IPS-18a (cell line): Measurements from ENCODE around the gene SYNC.
A peak's percentile ranks its signal among the peaks of the same experiment; 100 is the strongest.
"Not testable (repeated sequence)": the region's sequence is repeated elsewhere in the genome, so short reads cannot be mapped to it uniquely, and the experiment has no call there.

Experiments
- H3K27ac ChIP-seq: one replicate; pipeline ENCODE4 v1.5.1; 2013; ENCODE audit warnings: low read length
- H3K27me3 ChIP-seq: one replicate; pipeline ENCODE4 v1.6.1; 2013; ENCODE audit warnings: mild to moderate bottlenecking, low read length; ENCODE audit not compliant: control insufficient read depth, insufficient read depth
- H3K36me3 ChIP-seq: one replicate; pipeline ENCODE4 v1.6.1; 2013; ENCODE audit warnings: low read depth, low read length; ENCODE audit not compliant: control insufficient read depth
- H3K4me1 ChIP-seq: one replicate; pipeline ENCODE4 v1.6.1; 2013; ENCODE audit warnings: low read depth, low read length; ENCODE audit not compliant: control insufficient read depth
- H3K4me3 ChIP-seq: one replicate; pipeline ENCODE4 v1.5.1; 2013; ENCODE audit warnings: low read length
- H3K9ac ChIP-seq: one replicate; pipeline ENCODE4 v1.6.1; 2013; ENCODE audit warnings: mild to moderate bottlenecking, low read length, moderate library complexity
- H3K9me3 ChIP-seq: one replicate; pipeline ENCODE4 v1.6.1; 2013; ENCODE audit warnings: low read depth, low read length; ENCODE audit not compliant: control insufficient read depth

Gene SYNC

GRCh38 chr1:32718036-32718435, 15.5 kb upstream of the SYNC start:
- no peaks in the 10 kb centered on the region for H3K9me3 ChIP-seq
- no peaks in the 10 kb centered on the region for H3K36me3 ChIP-seq
- peaks cover 11% of the 10 kb centered on the region for H3K4me1 ChIP-seq
- no peak overlapping the region for H3K9ac ChIP-seq
- no peak overlapping the region for H3K4me3 ChIP-seq
- H3K27ac ChIP-seq = no peak overlapping the region
- H3K27me3 ChIP-seq = no peaks in the 10 kb centered on the region

- Histone ChIP-seq H3K9me3 (no peaks in the 10 kb centered on the region), H3K36me3 (no peaks in the 10 kb centered on the region), H3K9ac (no peak overlapping the region), H3K4me3 (no peak overlapping the region), H3K4me1 (peaks cover 11% of the 10 kb centered on the region), H3K27me3 (no peaks in the 10 kb centered on the region), H3K27ac (no peak overlapping the region)
Measured at GRCh38 chr1:32717503-32717902, 14.9 kb upstream of the SYNC start.

- Histone ChIP-seq H3K4me3 (peak overlapping the region; percentile 18), H3K27me3 (no peaks in the 10 kb centered on the region), H3K27ac (peak overlapping the region; percentile 6), H3K9ac (no peak overlapping the region), H3K36me3 (no peaks in the 10 kb centered on the region), H3K9me3 (no peaks in the 10 kb centered on the region), H3K4me1 (peaks cover 11% of the 10 kb centered on the region)
Measured at GRCh38 chr1:32716312-32717148, 14.0 kb upstream of the SYNC start.

- Histone ChIP-seq H3K9ac (no peak overlapping the region), H3K27me3 (no peaks in the 10 kb centered on the region), H3K9me3 (no peaks in the 10 kb centered on the region), H3K4me3 (no peak overlapping the region), H3K27ac (no peak overlapping the region), H3K4me1 (peaks cover 11% of the 10 kb centered on the region), H3K36me3 (no peaks in the 10 kb centered on the region)
Measured at GRCh38 chr1:32715901-32716311, 13.3 kb upstream of the SYNC start.

GRCh38 chr1:32714277-32714676, 11.7 kb upstream of the SYNC start:
- Histone ChIP-seq H3K9ac (no peak overlapping the region), H3K27me3 (no peaks in the 10 kb centered on the region), H3K27ac (no peak overlapping the region), H3K4me3 (no peak overlapping the region), H3K4me1 (peaks cover 11% of the 10 kb centered on the region), H3K9me3 (no peaks in the 10 kb centered on the region), H3K36me3 (no peaks in the 10 kb centered on the region)

- H3K9ac ChIP-seq = no peak overlapping the region
- H3K27ac ChIP-seq = no peak overlapping the region
- H3K9me3 ChIP-seq = no peaks in the 10 kb centered on the region
Measured at GRCh38 chr1:32713081-32713480, 10.5 kb upstream of the SYNC start.

GRCh38 chr1:32711221-32711620, 8.7 kb upstream of the SYNC start:
- not testable (repeated sequence) for H3K9ac ChIP-seq, H3K36me3 ChIP-seq, H3K27me3 ChIP-seq, H3K9me3 ChIP-seq, H3K4me1 ChIP-seq, H3K27ac ChIP-seq, H3K4me3 ChIP-seq

More at GRCh38 chr1:32713081-32713480, 10.5 kb upstream of the SYNC start:
- peaks cover 11% of the 10 kb centered on the region for H3K4me1 ChIP-seq
- H3K27me3 ChIP-seq = no peaks in the 10 kb centered on the region
- H3K4me3 ChIP-seq = no peak overlapping the region
- no peaks in the 10 kb centered on the region for H3K36me3 ChIP-seq

- H3K27ac ChIP-seq = no peak overlapping the region
- no peaks in the 10 kb centered on the region for H3K4me1 ChIP-seq
- H3K27me3 ChIP-seq = peaks cover 4% of the 10 kb centered on the region
- H3K36me3 ChIP-seq = no peaks in the 10 kb centered on the region
- H3K4me3 ChIP-seq = no peak overlapping the region
- H3K9me3 ChIP-seq = no peaks in the 10 kb centered on the region
- no peak overlapping the region for H3K9ac ChIP-seq
Measured at GRCh38 chr1:32709476-32709875, 6.9 kb upstream of the SYNC start.

- Histone ChIP-seq H3K27ac (no peak overlapping the region), H3K4me3 (no peak overlapping the region), H3K4me1 (no peaks in the 10 kb centered on the region), H3K36me3 (no peaks in the 10 kb centered on the region), H3K27me3 (peaks cover 8% of the 10 kb centered on the region), H3K9me3 (no peaks in the 10 kb centered on the region), H3K9ac (no peak overlapping the region)
Measured at GRCh38 chr1:32709075-32709474, 6.5 kb upstream of the SYNC start.

GRCh38 chr1:32706491-32706890, 3.9 kb upstream of the SYNC start:
- H3K36me3 ChIP-seq = no peaks in the 10 kb centered on the region
- H3K9ac ChIP-seq = no peak overlapping the region
- no peak overlapping the region for H3K4me3 ChIP-seq
- H3K27me3 ChIP-seq = peaks cover 32% of the 10 kb centered on the region
- H3K9me3 ChIP-seq = no peaks in the 10 kb centered on the region
- H3K27ac ChIP-seq = no peak overlapping the region
- peaks cover 4% of the 10 kb centered on the region for H3K4me1 ChIP-seq

- peaks cover 4% of the 10 kb centered on the region for H3K4me1 ChIP-seq
- peaks cover 33% of the 10 kb centered on the region for H3K27me3 ChIP-seq
- no peak overlapping the region for H3K4me3 ChIP-seq
- no peak overlapping the region for H3K9ac ChIP-seq
- H3K27ac ChIP-seq = no peak overlapping the region
- H3K36me3 ChIP-seq = no peaks in the 10 kb centered on the region
- H3K9me3 ChIP-seq = no peaks in the 10 kb centered on the region
Measured at GRCh38 chr1:32705516-32705915, 2.9 kb upstream of the SYNC start.
